Body of pancreas (tissue), 4 donors: Measurements from ENCODE around the gene NXPH4. TPM values are rescaled to one million over a fixed set of nuclear protein-coding genes. Genes with fewer than 3 reads are reported as not detected.

Experiments used
- ATAC-seq: fragments of 150-250 bp; one replicate; pipeline ENCODE4 v1.9.1; 2016
- DNase-seq, 4 donors: peaks; one replicate each; pipeline ENCODE4 v3.0.0-alpha.2; 2019
- H3K27ac ChIP-seq, 4 donors: fragments of 200-600 bp; sonication (generic); 1 replicate in 3 of 4; 2 replicates in 1 of 4; pipeline versions ENCODE4 v1.5.1 to v1.6.1; 2016 to 2019; ENCODE audit warnings: mild to moderate bottlenecking in 1 of 4, mixed read lengths in 1 of 4, moderate library complexity in 1 of 4
- H3K27me3 ChIP-seq, 2 donors: fragments of 200-600 bp; sonication (generic); one replicate each; pipeline ENCODE4 v1.6.0; 2016; ENCODE audit warnings: mild to moderate bottlenecking in 1 of 2
- H3K36me3 ChIP-seq, 2 donors: fragments of 200-600 bp; sonication (generic); replicated peaks in 1 of 2; 2 replicates each; pipeline ENCODE4 v1.5.1; 2016; ENCODE audit warnings: low read depth in 2 of 2; ENCODE audit not compliant: insufficient read depth in 1 of 2
- H3K4me1 ChIP-seq: fragments of 200-600 bp; sonication (generic); one replicate; pipeline ENCODE4 v1.6.0; 2016
- H3K4me3 ChIP-seq, 2 donors: fragments of 200-600 bp; sonication (generic); 1 replicate in 1 of 2; 2 replicates in 1 of 2; pipeline ENCODE4 v1.5.1; 2016 to 2019
- H3K9me3 ChIP-seq, 3 donors: fragments of 200-600 bp; sonication (generic); 1 replicate in 2 of 3; 2 replicates in 1 of 3; pipeline ENCODE4 v1.5.1; 2016
- POLR2A ChIP-seq, 3 donors: fragments of 450-650 bp; IDR thresholded peaks; one replicate each; pipeline ENCODE4 v1.6.1; 2016; ENCODE audit warnings: antibody characterized with exemption in 3 of 3, mild to moderate bottlenecking in 2 of 3
- WGBS, 2 donors: methylation state at CpG; one replicate each; pipeline ENCODE4 v1.1.5; 2017; 5-methylcytosine and 5-hydroxymethylcytosine counted together
- intact Hi-C: fragments of 100-400 bp; cut with DNase I; formaldehyde crosslinking; loops from one replicate; pipeline ENCODE4 v1.15.1; 2023
- total RNA-seq, 2 donors: library from RNA; depleted of rRNA; stranded (reverse); fragments of >200 nt; gene quantifications; one replicate each; pipeline ENCODE4 v1.1.0, GENCODE V29; 2016
- TF ChIP-seq, protein P1 (sequence below), 7 experiments: fragments of 450-650 bp in 4 of 7; fragments of 200-600 bp in 3 of 7; sonication (generic) in 3 of 7; IDR thresholded peaks; one replicate each; pipeline ENCODE4 v1.5.1; 2016 to 2019; ENCODE audit warnings: antibody characterized with exemption in 7 of 7

NXPH4 gene
- total RNA-seq, 2 donors from 2014 or later, result 2.9 to 4.6 TPM

DNA sequence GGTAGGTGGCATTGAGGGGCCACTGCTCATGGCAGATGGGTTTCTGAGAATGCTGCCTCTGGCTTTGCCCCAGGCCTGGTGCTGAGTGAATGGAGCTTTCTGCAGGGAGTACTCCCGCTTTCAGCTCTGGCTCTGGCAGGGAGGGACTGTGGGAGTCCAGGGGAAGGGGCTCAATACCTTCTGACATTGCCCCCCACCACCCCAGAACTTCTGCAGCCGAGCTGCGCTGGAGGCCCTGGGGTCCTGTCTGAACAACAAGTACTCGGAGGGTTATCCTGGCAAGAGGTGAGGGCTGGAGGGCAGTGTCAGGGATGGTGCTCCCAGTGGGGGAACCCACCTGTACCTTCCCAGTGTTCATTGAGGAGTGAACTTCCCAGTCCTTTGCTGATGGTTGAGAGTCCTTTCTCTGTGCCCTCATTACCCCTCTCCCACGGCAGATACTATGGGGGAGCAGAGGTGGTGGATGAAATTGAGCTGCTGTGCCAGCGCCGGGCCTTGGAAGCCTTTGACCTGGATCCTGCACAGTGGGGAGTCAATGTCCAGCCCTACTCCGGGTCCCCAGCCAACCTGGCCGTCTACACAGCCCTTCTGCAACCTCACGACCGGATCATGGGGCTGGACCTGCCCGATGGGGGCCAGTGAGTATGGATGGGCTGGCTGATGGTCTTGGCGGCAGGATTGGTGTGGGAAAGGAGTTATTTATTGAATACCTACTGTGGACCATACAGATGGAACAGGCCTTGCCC, 14.9 kb downstream of the NXPH4 start:
- H3K27me3 ChIP-seq, result no peaks in the 10 kb centered on the region
- no peak for DNase-seq
- no peak overlapping the region for H3K27ac ChIP-seq
- intact Hi-C loops, result no loop called here
- WGBS, 2 donors, result 86% methylated on average over 12 to 13 of the region's 13 CpGs
- ATAC-seq, result no peak
- peaks cover 8 to 12% of the 10 kb centered on the region in 2 donors for H3K36me3 ChIP-seq
- TF ChIP-seq POLR2A (IDR thresholded peaks at IDR 0.05), result no peak
- TF ChIP-seq, protein P1, sequence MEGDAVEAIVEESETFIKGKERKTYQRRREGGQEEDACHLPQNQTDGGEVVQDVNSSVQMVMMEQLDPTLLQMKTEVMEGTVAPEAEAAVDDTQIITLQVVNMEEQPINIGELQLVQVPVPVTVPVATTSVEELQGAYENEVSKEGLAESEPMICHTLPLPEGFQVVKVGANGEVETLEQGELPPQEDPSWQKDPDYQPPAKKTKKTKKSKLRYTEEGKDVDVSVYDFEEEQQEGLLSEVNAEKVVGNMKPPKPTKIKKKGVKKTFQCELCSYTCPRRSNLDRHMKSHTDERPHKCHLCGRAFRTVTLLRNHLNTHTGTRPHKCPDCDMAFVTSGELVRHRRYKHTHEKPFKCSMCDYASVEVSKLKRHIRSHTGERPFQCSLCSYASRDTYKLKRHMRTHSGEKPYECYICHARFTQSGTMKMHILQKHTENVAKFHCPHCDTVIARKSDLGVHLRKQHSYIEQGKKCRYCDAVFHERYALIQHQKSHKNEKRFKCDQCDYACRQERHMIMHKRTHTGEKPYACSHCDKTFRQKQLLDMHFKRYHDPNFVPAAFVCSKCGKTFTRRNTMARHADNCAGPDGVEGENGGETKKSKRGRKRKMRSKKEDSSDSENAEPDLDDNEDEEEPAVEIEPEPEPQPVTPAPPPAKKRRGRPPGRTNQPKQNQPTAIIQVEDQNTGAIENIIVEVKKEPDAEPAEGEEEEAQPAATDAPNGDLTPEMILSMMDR (IDR thresholded peaks at IDR 0.05), result no peak
- H3K4me1 ChIP-seq, result peaks cover 29% of the 10 kb centered on the region
- no peaks in the 10 kb centered on the region for H3K9me3 ChIP-seq
- no peak overlapping the region for H3K4me3 ChIP-seq

- Histone ChIP-seq H3K36me3 (peaks cover 8 to 12% of the 10 kb centered on the region in 2 donors), H3K27ac (no peak overlapping the region), H3K9me3 (no peaks in the 10 kb centered on the region), H3K27me3 (no peaks in the 10 kb centered on the region), H3K4me1 (peaks cover 29% of the 10 kb centered on the region), H3K4me3 (no peak overlapping the region)
- intact Hi-C loops, result no loop called here
- DNase-seq (no peak), ATAC-seq (no peak)
- 89 to 95% methylated on average over 17 to 18 of the region's 19 CpGs for WGBS, 2 donors
- TF ChIP-seq, protein P1 (IDR thresholded peaks at IDR 0.05), result no peak
- TF ChIP-seq POLR2A (IDR thresholded peaks at IDR 0.05), result no peak
These were observed 15.7 kb downstream of the NXPH4 start for GRCh38 chr12:57232156-57232756.

DNA sequence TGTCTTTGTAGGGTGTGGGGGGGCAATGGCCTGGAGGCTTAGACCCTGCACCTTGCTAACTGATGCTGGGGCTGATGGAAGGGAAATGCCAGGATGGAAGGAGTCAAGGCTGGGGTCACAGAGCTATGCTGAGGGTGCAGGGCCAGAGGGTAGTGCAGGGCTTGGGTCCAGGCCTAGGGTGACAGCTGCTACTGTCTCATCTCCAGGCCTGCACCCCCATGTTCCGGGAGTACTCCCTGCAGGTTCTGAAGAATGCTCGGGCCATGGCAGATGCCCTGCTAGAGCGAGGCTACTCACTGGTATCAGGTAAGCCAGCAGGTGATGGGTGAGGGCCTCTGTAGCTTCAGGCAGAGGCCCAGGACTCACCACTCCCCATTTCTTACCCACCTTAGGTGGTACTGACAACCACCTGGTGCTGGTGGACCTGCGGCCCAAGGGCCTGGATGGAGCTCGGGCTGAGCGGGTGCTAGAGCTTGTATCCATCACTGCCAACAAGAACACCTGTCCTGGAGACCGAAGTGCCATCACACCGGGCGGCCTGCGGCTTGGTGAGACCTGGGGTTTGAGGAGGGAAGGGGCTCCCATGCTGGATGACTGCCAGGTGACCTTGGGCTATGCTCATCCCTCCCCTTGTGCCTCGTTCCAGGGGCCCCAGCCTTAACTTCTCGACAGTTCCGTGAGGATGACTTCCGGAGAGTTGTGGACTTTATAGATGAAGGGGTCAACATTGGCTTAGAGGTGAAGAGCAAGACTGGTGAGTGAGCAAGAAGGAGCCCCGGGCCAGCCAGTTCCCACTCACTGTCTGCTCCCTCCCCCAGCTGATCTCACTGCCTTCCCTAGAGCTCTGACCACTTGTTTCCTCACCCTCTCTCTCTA, 17.0 kb downstream of the NXPH4 start:
- Histone ChIP-seq H3K27ac (no peak overlapping the region), H3K4me1 (peaks cover 39% of the 10 kb centered on the region), H3K27me3 (no peaks in the 10 kb centered on the region), H3K9me3 (no peaks in the 10 kb centered on the region), H3K4me3 (no peak overlapping the region), H3K36me3 (peaks cover 8 to 12% of the 10 kb centered on the region in 2 donors)
- intact Hi-C loops, result no loop called here
- DNase-seq (no peak), ATAC-seq (no peak)
- no peak for TF ChIP-seq POLR2A (IDR thresholded peaks at IDR 0.05)
- 84 to 86% methylated on average over 12 to 15 of the region's 15 CpGs for WGBS, 2 donors

GRCh38 chr12:57234233-57234570, 17.6 kb downstream of the NXPH4 start:
- H3K27ac ChIP-seq, result no peak overlapping the region
- peaks cover 8 to 12% of the 10 kb centered on the region in 2 donors for H3K36me3 ChIP-seq
- intact Hi-C loops, result no loop called here
- 72 to 94% methylated on average over 3 of the region's 3 CpGs for WGBS, 2 donors
- H3K4me1 ChIP-seq, result peaks cover 43% of the 10 kb centered on the region
- no peak overlapping the region for H3K4me3 ChIP-seq
- TF ChIP-seq, protein P1 (IDR thresholded peaks at IDR 0.05), result no peak
- TF ChIP-seq POLR2A (IDR thresholded peaks at IDR 0.05), result no peak
- DNase-seq, result no peak
- ATAC-seq, result no peak
- H3K27me3 ChIP-seq, result no peaks in the 10 kb centered on the region
- no peaks in the 10 kb centered on the region for H3K9me3 ChIP-seq

DNA sequence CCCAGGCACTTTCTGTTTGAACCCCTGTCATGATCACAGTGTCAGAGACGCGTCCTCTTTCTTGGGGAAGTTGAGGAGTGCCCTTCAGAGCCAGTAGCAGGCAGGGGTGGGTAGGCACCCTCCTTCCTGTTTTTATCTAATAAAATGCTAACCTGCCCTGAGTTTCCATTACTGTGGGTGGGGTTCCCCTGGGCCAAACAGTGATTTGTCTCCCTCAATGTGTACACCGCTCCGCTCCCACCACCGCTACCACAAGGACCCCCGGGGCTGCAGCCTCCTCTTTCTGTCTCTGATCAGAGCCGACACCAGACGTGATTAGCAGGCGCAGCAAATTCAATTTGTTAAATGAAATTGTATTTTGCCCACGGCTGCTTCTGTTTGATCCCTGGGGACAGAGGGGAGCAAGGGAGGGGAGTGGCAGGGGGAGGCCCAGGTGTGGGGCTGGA, 18.0 kb downstream of the NXPH4 start:
- peaks cover 0 to 4% of the 10 kb centered on the region in 2 donors for H3K27me3 ChIP-seq
- peaks cover 45% of the 10 kb centered on the region for H3K4me1 ChIP-seq
- no peaks in the 10 kb centered on the region for H3K9me3 ChIP-seq
- intact Hi-C loops, result no loop called here
- ATAC-seq (no peak), DNase-seq (no peak)
- H3K36me3 ChIP-seq, result peaks cover 8 to 12% of the 10 kb centered on the region in 2 donors
- 92% methylated on average over 10 of the region's 10 CpGs for WGBS, 2 donors
- H3K27ac ChIP-seq, result no peak overlapping the region
- no peak overlapping the region for H3K4me3 ChIP-seq
- no peak for TF ChIP-seq POLR2A (IDR thresholded peaks at IDR 0.05)
- TF ChIP-seq, protein P1 (IDR thresholded peaks at IDR 0.05), result no peak
